ENCODE measurements around the gene CDSN.
A peak's percentile ranks its signal among the peaks of the same experiment; 100 is the strongest.

The CDSN gene

DNA sequence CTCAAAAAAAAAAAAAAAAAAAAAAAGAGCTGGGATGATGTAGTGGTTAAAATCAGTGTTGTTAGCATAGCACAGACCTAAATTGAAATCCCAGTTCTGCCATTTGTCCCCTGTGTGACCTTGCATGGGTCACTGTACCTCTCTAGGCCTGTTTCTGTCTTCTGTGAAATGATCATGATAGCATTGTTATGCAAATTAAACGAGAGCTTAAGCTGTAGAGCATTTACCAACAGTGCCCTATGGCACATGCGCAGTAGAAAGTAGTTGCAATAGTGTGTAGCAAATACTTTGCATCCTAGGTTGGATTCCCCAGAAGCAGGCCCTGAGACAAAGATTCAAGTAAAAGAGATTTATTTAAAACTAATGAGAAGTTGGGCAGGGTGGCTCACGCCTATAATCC, 11.3 kb upstream of the CDSN start:
- H3K27me3 ChIP-seq (replicated peaks; ENCODE audit: control insufficient read depth, insufficient read depth, low read length) = no peaks in the 10 kb centered on the region
- H3K4me3 ChIP-seq (replicated peaks; ENCODE audit: low read depth, low read length) = no peak overlapping the region
- no peaks in the 10 kb centered on the region for H3K36me3 ChIP-seq (ENCODE audit: control insufficient read depth, insufficient read depth, low read length)
- DNase-seq (ENCODE audit: extremely low read depth, insufficient read length) = peak; percentile 37
- TF ChIP-seq, protein P1, sequence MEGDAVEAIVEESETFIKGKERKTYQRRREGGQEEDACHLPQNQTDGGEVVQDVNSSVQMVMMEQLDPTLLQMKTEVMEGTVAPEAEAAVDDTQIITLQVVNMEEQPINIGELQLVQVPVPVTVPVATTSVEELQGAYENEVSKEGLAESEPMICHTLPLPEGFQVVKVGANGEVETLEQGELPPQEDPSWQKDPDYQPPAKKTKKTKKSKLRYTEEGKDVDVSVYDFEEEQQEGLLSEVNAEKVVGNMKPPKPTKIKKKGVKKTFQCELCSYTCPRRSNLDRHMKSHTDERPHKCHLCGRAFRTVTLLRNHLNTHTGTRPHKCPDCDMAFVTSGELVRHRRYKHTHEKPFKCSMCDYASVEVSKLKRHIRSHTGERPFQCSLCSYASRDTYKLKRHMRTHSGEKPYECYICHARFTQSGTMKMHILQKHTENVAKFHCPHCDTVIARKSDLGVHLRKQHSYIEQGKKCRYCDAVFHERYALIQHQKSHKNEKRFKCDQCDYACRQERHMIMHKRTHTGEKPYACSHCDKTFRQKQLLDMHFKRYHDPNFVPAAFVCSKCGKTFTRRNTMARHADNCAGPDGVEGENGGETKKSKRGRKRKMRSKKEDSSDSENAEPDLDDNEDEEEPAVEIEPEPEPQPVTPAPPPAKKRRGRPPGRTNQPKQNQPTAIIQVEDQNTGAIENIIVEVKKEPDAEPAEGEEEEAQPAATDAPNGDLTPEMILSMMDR (IDR thresholded peaks at IDR 0.05; ENCODE audit: insufficient read depth, low read length, poor library complexity, severe bottlenecking) = no peak

DNA sequence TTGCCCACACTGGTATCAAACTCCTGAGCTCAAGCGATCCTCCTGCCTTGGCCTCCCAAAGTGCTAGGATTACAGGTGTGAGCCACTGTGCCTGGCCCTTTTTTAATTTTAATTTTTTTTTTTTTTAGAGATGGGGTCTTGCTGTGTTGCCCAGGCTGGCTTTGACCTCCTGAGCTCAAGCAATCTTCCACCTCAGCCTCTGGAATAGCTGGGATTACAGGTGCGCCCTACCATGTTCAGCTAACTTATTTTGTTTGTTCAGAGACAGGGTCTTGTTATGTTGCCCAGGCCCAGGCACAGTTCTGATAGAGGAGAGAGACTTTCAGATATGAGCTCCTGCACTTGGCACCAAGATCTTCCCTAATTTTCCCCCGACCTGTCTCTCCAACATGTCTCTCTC, 10.5 kb upstream of the CDSN start:
- TF ChIP-seq, protein P1 (IDR thresholded peaks at IDR 0.05; ENCODE audit: insufficient read depth, low read length, poor library complexity, severe bottlenecking) = no peak
- no peaks in the 10 kb centered on the region for H3K27me3 ChIP-seq (replicated peaks; ENCODE audit: control insufficient read depth, insufficient read depth, low read length)
- no peak overlapping the region for H3K4me3 ChIP-seq (replicated peaks; ENCODE audit: low read depth, low read length)
- H3K36me3 ChIP-seq (ENCODE audit: control insufficient read depth, insufficient read depth, low read length) = no peaks in the 10 kb centered on the region
- DNase-seq (ENCODE audit: extremely low read depth, insufficient read length) = no peak

DNA sequence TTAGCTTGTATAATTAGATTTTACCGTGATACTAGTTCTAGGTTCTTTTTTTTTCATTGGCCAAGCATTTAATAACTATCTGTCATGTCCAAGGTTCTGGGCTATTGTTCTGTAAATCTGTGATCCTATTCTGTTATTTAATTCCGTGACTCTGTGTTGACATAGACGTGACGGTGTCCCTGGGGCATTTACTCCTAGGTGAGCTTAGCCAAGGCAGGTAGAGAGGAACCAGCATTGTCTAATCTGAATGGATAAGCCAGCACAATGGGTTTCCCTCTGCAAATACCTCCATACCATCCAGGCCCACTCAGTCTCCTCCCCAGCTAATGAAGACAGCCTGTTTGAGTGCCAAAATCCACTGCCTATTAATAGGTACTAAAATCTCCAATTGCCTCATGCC, 8.9 kb upstream of the CDSN start:
- DNase-seq (ENCODE audit: extremely low read depth, insufficient read length) = no peak
- Histone ChIP-seq H3K36me3 (ENCODE audit: control insufficient read depth, insufficient read depth, low read length) (no peaks in the 10 kb centered on the region), H3K4me3 (replicated peaks; ENCODE audit: low read depth, low read length) (no peak overlapping the region), H3K27me3 (replicated peaks; ENCODE audit: control insufficient read depth, insufficient read depth, low read length) (no peaks in the 10 kb centered on the region; the same call in 1 of the 2 replicates)
- TF ChIP-seq, protein P1 (IDR thresholded peaks at IDR 0.05; ENCODE audit: insufficient read depth, low read length, poor library complexity, severe bottlenecking) = no peak

DNA sequence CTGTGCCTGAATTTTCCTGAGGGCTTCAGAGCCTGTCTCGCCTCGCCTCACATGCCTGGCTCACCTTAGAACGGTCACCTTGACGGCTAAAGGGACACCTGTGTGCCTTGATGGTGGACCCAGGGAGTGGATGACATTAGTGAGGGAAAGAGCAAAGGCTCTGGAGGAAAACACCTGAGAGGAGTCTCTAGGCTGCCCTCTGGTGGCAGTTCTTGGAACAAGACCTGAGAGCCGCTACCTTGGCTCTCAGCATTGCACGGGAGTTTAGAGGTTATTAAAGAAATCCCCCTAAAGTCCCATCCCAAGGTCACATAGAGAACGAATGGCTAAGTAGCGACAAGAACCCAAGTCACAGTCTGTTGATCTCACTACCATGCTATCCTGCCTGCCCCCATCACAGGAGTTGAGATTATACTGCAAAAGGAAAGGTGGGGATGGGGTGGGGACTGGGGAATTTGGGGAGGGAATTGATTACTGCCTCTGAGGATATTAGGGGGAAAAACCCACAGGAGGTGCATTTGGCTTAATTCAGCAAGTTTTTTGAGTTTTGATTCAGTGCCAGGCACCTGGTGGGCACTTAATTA, 7.9 kb upstream of the CDSN start:
- Histone ChIP-seq H3K36me3 (ENCODE audit: control insufficient read depth, insufficient read depth, low read length) (no peaks in the 10 kb centered on the region), H3K27me3 (replicated peaks; ENCODE audit: control insufficient read depth, insufficient read depth, low read length) (no peaks in the 10 kb centered on the region; the same call in 1 of the 2 replicates), H3K4me3 (replicated peaks; ENCODE audit: low read depth, low read length) (no peak overlapping the region)
- DNase-seq (ENCODE audit: extremely low read depth, insufficient read length) = peak; percentile 20
- TF ChIP-seq, protein P1 (IDR thresholded peaks at IDR 0.05; ENCODE audit: insufficient read depth, low read length, poor library complexity, severe bottlenecking) = peak; percentile 90

DNA sequence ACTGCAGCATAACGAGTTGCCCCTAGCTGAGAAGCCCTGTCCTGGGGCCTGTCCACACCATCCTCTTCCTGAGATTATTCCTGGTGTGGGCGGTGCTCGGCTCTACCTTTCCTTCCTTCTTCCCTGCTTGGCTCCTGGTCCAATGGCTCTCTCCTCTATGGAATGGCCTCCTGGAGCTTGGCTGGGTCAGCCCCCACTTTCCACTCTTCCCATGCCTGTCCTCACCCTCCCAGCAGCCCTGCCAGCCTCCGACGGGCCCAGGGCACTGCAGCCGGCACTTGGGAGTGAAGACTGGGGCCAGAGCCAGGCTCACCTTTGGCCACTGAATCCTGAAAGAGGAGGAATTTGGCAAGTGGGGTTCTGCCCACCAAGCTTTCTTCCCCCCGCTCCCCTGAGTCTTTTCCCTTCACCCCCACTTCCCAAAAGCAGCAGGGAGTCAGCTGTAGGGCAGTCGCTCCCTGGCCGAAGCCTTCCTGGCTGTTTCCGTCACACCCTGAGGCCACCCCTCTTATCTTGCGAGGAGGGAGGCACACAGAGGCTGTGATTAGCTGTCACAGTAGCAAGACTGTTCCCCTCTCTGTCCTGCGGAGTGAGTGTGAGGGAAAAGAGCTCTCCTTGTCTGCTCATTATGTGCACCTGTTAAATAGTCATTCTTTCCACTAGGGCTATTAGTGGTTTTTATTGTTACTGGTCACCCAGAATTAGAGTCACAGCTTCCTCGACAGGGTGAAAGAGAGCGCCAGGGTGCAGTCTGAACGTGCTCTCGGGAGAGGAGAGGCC, 6.3 kb upstream of the CDSN start:
- TF ChIP-seq, protein P1 (IDR thresholded peaks at IDR 0.05; ENCODE audit: insufficient read depth, low read length, poor library complexity, severe bottlenecking) = no peak
- no peak overlapping the region for H3K4me3 ChIP-seq (replicated peaks; ENCODE audit: low read depth, low read length)
- DNase-seq (ENCODE audit: extremely low read depth, insufficient read length) = no peak

More for the DNA sequence above, 6.3 kb upstream of the CDSN start:
- H3K36me3 ChIP-seq (ENCODE audit: control insufficient read depth, insufficient read depth, low read length) = no peaks in the 10 kb centered on the region
- H3K27me3 ChIP-seq (replicated peaks; ENCODE audit: control insufficient read depth, insufficient read depth, low read length) = peaks cover 2% of the 10 kb centered on the region
